Measurements from ENCODE around the gene PRR20G.

DNA sequence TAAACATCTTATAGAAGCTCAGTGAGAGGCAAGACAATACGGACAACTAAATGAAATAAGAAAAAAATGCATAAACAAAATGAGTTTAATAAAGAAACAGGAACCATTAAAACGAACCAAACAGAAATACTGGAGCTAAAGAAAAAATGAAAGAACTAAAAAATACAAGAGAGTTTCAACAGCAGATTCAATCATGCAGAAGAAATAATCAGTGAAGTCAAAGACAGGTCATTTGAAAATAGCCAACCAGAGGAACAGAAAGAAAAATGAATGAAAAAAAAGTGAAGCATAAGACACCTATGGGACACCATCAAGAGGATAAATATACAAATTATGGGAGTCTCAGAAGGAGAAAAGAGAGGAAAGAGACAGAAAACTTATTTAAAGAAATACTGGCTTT, 42.5 kb upstream of the PRR20G start:
- TF ChIP-seq ZFP3 (CRISPR knock-in tag; IDR thresholded peaks at IDR 0.05): no peak
- TF ChIP-seq, protein P1, sequence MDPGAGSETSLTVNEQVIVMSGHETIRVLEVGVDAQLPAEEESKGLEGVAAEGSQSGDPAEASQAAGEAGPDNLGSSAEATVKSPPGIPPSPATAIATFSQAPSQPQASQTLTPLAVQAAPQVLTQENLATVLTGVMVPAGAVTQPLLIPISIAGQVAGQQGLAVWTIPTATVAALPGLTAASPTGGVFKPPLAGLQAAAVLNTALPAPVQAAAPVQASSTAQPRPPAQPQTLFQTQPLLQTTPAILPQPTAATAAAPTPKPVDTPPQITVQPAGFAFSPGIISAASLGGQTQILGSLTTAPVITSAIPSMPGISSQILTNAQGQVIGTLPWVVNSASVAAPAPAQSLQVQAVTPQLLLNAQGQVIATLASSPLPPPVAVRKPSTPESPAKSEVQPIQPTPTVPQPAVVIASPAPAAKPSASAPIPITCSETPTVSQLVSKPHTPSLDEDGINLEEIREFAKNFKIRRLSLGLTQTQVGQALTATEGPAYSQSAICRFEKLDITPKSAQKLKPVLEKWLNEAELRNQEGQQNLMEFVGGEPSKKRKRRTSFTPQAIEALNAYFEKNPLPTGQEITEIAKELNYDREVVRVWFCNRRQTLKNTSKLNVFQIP (CRISPR knock-in tag; IDR thresholded peaks at IDR 0.05; ENCODE audit: borderline replicate concordance, low read depth): no peak
- no peak for TF ChIP-seq CREB5 (CRISPR knock-in tag; IDR thresholded peaks at IDR 0.05; ENCODE audit: low read depth)
- no peak for TF ChIP-seq PATZ1 (CRISPR knock-in tag; IDR thresholded peaks at IDR 0.05; ENCODE audit: borderline replicate concordance)
- no peak for TF ChIP-seq ZC3H10 (CRISPR knock-in tag; IDR thresholded peaks at IDR 0.05)
- TF ChIP-seq ARNTL (CRISPR knock-in tag; IDR thresholded peaks at IDR 0.05; ENCODE audit: borderline replicate concordance, low read depth): no peak
- TF ChIP-seq GLIS3 (CRISPR knock-in tag; IDR thresholded peaks at IDR 0.05): no peak
- TF ChIP-seq CSRNP3 (CRISPR knock-in tag; IDR thresholded peaks at IDR 0.05): no peak
- TF ChIP-seq ZNF8 (CRISPR knock-in tag; IDR thresholded peaks at IDR 0.05): no peak
- TF ChIP-seq ZNF565 (CRISPR knock-in tag; conservative IDR thresholded peaks at IDR 0.05; ENCODE audit: low read depth): no peak
- no peak for TF ChIP-seq RARB (CRISPR knock-in tag; IDR thresholded peaks at IDR 0.05)
- peak; percentile 80 for TF ChIP-seq ZFP30 (CRISPR knock-in tag; IDR thresholded peaks at IDR 0.05)

All from SK-N-SH treated with all-trans-retinoic acid at 6 μM for 48 hours (cell line).